A549 (cell line): ENCODE results near the gene KAT7. TPM values are rescaled to one million over a fixed set of nuclear protein-coding genes. Genes with fewer than 3 reads are reported as not detected.

Experiments used
- ATAC-seq, 2 experiments: fragments of 200-7000 bp in 1 of 2; fragments of >200 bp in 1 of 2; cut with Nextera tagmentation in 1 of 2; cut with Tn5 transposase in 1 of 2; 3 replicates each; pipeline versions ENCODE4 v1.8.0 to v1.9.1; 2018 to 2020; ENCODE audit warnings: mild to moderate bottlenecking in 1 of 2, moderate library complexity in 1 of 2
- CTCF ChIA-PET: fragments of 300-600 bp; sonication (Branson Sonifier 250); formaldehyde crosslinking; extraction: SDS; loops from one replicate; lab custom pipeline; 2021; ENCODE audit warnings: antibody characterized with exemption, inconsistent platforms; lab: Yijun Ruan, JAX
- POLR2A ChIA-PET: fragments of 350-600 bp; formaldehyde crosslinking; extraction: SDS; loops from one replicate; lab custom pipeline; 2021; ENCODE audit warnings: antibody characterized with exemption, inconsistent platforms; lab: Yijun Ruan, JAX
- DNase-seq, 2 experiments: peaks; one replicate each; pipeline versions ENCODE4 v3.0.0 to v3.0.0-alpha.2; 2011 to 2016; ENCODE audit warnings: low read depth in 1 of 2, low spot score in 1 of 2
- FAIRE-seq: peaks from 2 replicates; lab custom pipeline; 2011; peaks lifted over from hg19 to GRCh38; lab: Jason Lieb, UNC
- H3K27ac ChIP-seq, 2 experiments: fragments of >200 bp; sonication (Bioruptor Twin); formaldehyde crosslinking; 3 replicates each; pipeline ENCODE4 v1.5.1; 2016 to 2017
- H3K4me1 ChIP-seq: fragments of >200 bp; sonication (Bioruptor Twin); formaldehyde crosslinking; 3 replicates; pipeline ENCODE4 v1.6.1; 2016
- H3K4me2 ChIP-seq: fragments of >200 bp; sonication (Bioruptor Twin); formaldehyde crosslinking; 3 replicates; pipeline ENCODE4 v1.6.1; 2016
- H3K4me3 ChIP-seq: fragments of >200 bp; sonication (Bioruptor Twin); formaldehyde crosslinking; 3 replicates; pipeline ENCODE4 v1.5.1; 2016
- H3K9me3 ChIP-seq: fragments of >200 bp; sonication (Bioruptor Twin); formaldehyde crosslinking; 3 replicates; pipeline ENCODE4 v1.6.1; 2016
- BHLHE40 ChIP-seq: IDR thresholded peaks from 2 replicates; pipeline ENCODE4 v1.6.1; 2012; ENCODE audit warnings: low read depth, low read length, inconsistent platforms
- CBX2 ChIP-seq: fragments of 200-600 bp; sonication (generic); IDR thresholded peaks from 2 replicates; pipeline ENCODE4 v1.6.1; 2016; ENCODE audit warnings: low read depth, mild to moderate bottlenecking, borderline replicate concordance
- CHD2 ChIP-seq: fragments of 150-350 bp; IDR thresholded peaks from 2 replicates; pipeline ENCODE4 v1.6.1; 2014; ENCODE audit warnings: low read length; ENCODE audit not compliant: partially characterized antibody
- EHF ChIP-seq: fragments of 250-450 bp; sonication (Bioruptor Pico); IDR thresholded peaks from 2 replicates; pipeline ENCODE4 v1.5.0; 2020; ENCODE audit warnings: mild to moderate bottlenecking
- FOSB ChIP-seq: fragments of 250-450 bp; sonication (Bioruptor Pico); IDR thresholded peaks from 2 replicates; pipeline ENCODE4 v1.5.0; 2020; ENCODE audit warnings: mild to moderate bottlenecking, moderate library complexity
- FOXS1 ChIP-seq: fragments of 250-450 bp; sonication (Bioruptor Pico); IDR thresholded peaks from 2 replicates; pipeline ENCODE4 v1.5.0; 2020; ENCODE audit warnings: mild to moderate bottlenecking, moderate library complexity
- GATA3 ChIP-seq: IDR thresholded peaks from 2 replicates; pipeline ENCODE4 v1.6.1; 2012; ENCODE audit warnings: borderline replicate concordance
- HDAC2 ChIP-seq: fragments of 200-600 bp; sonication (generic); IDR thresholded peaks from 2 replicates; pipeline ENCODE4 v1.6.1; 2016
- HOXB13 ChIP-seq: fragments of 250-450 bp; sonication (Bioruptor Pico); IDR thresholded peaks from 2 replicates; pipeline ENCODE4 v1.5.0; 2020; ENCODE audit warnings: low read depth, mild to moderate bottlenecking, moderate library complexity
- HOXB5 ChIP-seq: fragments of 250-450 bp; sonication (Bioruptor Pico); IDR thresholded peaks from 2 replicates; pipeline ENCODE4 v1.5.0; 2020; ENCODE audit warnings: mild to moderate bottlenecking, moderate library complexity
- MAZ ChIP-seq: fragments of 150-350 bp; IDR thresholded peaks from 2 replicates; pipeline ENCODE4 v1.6.1; 2014; ENCODE audit warnings: antibody characterized with exemption, low read depth, low read length, borderline replicate concordance
- POLR2A ChIP-seq: IDR thresholded peaks from 2 replicates; pipeline ENCODE4 v1.6.1; 2012; ENCODE audit warnings: mild to moderate bottlenecking, low read length
- POLR2AphosphoS2 ChIP-seq: conservative IDR thresholded peaks from 2 replicates; pipeline ENCODE4 v1.6.1; 2012; ENCODE audit warnings: low read length, improper control_type of control experiment, inconsistent platforms
- RAD21 ChIP-seq, 2 experiments: fragments of >200 bp in 1 of 2; sonication (Bioruptor Twin) in 1 of 2; formaldehyde crosslinking in 1 of 2; IDR thresholded peaks in 1 of 2; conservative IDR thresholded peaks in 1 of 2; 2 replicates in 1 of 2; 3 replicates in 1 of 2; pipeline ENCODE4 v1.6.1; 2012 to 2018; ENCODE audit warnings: inconsistent platforms in 1 of 2
- RNF2 ChIP-seq: fragments of 200-600 bp; sonication (generic); IDR thresholded peaks from 2 replicates; pipeline ENCODE4 v1.6.1; 2016; ENCODE audit warnings: low read depth, mild to moderate bottlenecking, antibody characterized with exemption, moderate library complexity, borderline replicate concordance
- SMC3 ChIP-seq: fragments of >200 bp; sonication (Bioruptor Twin); formaldehyde crosslinking; IDR thresholded peaks from 3 replicates; pipeline ENCODE4 v1.6.1; 2018; ENCODE audit warnings: inconsistent platforms
- TFCP2L1 ChIP-seq: fragments of 250-450 bp; sonication (Bioruptor Pico); IDR thresholded peaks from 2 replicates; pipeline ENCODE4 v1.5.0; 2021; ENCODE audit warnings: mild to moderate bottlenecking
- ZFP36 ChIP-seq: fragments of 450-650 bp; IDR thresholded peaks from 2 replicates; pipeline ENCODE4 v1.6.1; 2014; ENCODE audit warnings: borderline replicate concordance; ENCODE audit not compliant: partially characterized antibody
- WGBS: methylation state at CpG from one replicate; pipeline ENCODE4 v1.1.6; 2017; ENCODE audit errors: missing lambda C conversion rate; 5-methylcytosine and 5-hydroxymethylcytosine counted together
- polyA plus RNA-seq, 4 experiments: library from polyadenylated mRNA; depleted of rRNA in 3 of 4; stranded (reverse); fragments of >200 nt; fragmentation: RNase III in 1 of 4; extraction: RNeasy Plus Mini Kit Qiagen cat#74134 plus additional on column Dnase treatment in 1 of 4; gene quantifications; 2 replicates in 3 of 4; 3 replicates in 1 of 4; pipeline ENCODE4 v1.2.3, GENCODE V29; 2011 to 2017
- TF ChIP-seq, protein P1 (sequence below): fragments of >200 bp; sonication (Bioruptor Twin); formaldehyde crosslinking; IDR thresholded peaks from 3 replicates; pipeline ENCODE4 v1.5.1; 2016
- TF ChIP-seq, protein P2 (sequence below): fragments of >200 bp; sonication (Bioruptor Twin); formaldehyde crosslinking; IDR thresholded peaks from 3 replicates; pipeline ENCODE4 v1.6.1; 2016
- TF ChIP-seq, protein P3 (sequence below): IDR thresholded peaks from 2 replicates; pipeline ENCODE4 v1.6.1; 2012; ENCODE audit warnings: low read depth, borderline replicate concordance
- TF ChIP-seq, protein P4 (sequence below): fragments of >200 bp; sonication (Bioruptor Twin); formaldehyde crosslinking; IDR thresholded peaks from 2 replicates; pipeline ENCODE4 v1.6.1; 2016
- TF ChIP-seq, protein P5 (sequence below): fragments of 450-650 bp; IDR thresholded peaks from 2 replicates; pipeline ENCODE4 v1.6.1; 2014; ENCODE audit warnings: antibody characterized with exemption

KAT7 gene
- polyA plus RNA-seq, 2 of the 4 experiments (the other 2 are of a cell fraction): 33.2 to 48.7 TPM

DNA sequence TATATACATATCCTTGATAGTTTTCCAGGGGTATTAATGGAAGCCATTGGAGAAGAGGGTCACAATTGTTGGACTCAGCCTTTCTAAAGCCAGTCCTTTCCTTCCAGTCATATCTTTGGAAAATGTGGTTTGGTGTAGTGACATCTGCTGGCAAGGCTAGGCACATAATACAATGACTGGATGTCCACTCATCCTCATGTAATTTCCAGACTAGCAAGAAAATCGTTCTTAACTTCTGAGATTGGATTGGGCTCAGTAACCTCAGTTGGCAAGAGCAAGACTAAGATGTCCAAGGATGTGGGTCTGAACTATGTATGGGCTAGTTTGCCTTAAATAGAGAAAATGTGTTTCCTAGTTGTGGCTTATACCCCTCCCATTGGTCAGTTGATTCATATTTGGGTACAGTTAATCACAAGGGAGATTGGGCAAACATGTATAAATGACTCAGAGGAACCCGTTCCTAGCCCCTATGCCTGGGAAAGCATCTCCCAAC, 8.7 kb upstream of the KAT7 start:
- no peak overlapping the region for H3K4me2 ChIP-seq
- H3K27ac ChIP-seq: no peak overlapping the region
- no peaks in the 10 kb centered on the region for H3K9me3 ChIP-seq
- ATAC-seq (peak; percentile 84 to 86), DNase-seq (peak; percentile 34 to 60)
- TF ChIP-seq CBX2 (no peak), HOXB5 (CRISPR knock-in tag) (no peak), CHD2 (no peak), ZFP36 (no peak), FOXS1 (CRISPR knock-in tag) (no peak), FOSB (CRISPR knock-in tag) (no peak), SMC3 (peak; percentile 36; the same call in 2 of the 3 replicates), HOXB13 (CRISPR knock-in tag) (no peak), RAD21 (conservative IDR thresholded peaks at IDR 0.05 in 1 of 2, IDR thresholded peaks at IDR 0.05 in 1 of 2) (peak; percentile 37 to 54; a peak in 4 of 5 replicates), POLR2AphosphoS2 (no peak), HDAC2 (no peak), GATA3 (no peak), POLR2A (no peak)
- TF ChIP-seq, protein P1, sequence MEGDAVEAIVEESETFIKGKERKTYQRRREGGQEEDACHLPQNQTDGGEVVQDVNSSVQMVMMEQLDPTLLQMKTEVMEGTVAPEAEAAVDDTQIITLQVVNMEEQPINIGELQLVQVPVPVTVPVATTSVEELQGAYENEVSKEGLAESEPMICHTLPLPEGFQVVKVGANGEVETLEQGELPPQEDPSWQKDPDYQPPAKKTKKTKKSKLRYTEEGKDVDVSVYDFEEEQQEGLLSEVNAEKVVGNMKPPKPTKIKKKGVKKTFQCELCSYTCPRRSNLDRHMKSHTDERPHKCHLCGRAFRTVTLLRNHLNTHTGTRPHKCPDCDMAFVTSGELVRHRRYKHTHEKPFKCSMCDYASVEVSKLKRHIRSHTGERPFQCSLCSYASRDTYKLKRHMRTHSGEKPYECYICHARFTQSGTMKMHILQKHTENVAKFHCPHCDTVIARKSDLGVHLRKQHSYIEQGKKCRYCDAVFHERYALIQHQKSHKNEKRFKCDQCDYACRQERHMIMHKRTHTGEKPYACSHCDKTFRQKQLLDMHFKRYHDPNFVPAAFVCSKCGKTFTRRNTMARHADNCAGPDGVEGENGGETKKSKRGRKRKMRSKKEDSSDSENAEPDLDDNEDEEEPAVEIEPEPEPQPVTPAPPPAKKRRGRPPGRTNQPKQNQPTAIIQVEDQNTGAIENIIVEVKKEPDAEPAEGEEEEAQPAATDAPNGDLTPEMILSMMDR: peak; percentile 54
- TF ChIP-seq, all 56 proteins: peak for 3
- POLR2A ChIA-PET: no interaction called here
- H3K4me3 ChIP-seq: no peak overlapping the region
- CTCF ChIA-PET: interaction anchor here (0.7 to 2.4 kb wide), 10 partner anchors 8 to 223 kb away, joined by 3 to 12 read pairs (median 7); partner anchors contain the start of gene SLC35B1
- 3% methylated on average over 2 of the region's 2 CpGs for WGBS
- H3K4me1 ChIP-seq: no peaks in the 10 kb centered on the region
- peak; percentile 97 for FAIRE-seq

DNA sequence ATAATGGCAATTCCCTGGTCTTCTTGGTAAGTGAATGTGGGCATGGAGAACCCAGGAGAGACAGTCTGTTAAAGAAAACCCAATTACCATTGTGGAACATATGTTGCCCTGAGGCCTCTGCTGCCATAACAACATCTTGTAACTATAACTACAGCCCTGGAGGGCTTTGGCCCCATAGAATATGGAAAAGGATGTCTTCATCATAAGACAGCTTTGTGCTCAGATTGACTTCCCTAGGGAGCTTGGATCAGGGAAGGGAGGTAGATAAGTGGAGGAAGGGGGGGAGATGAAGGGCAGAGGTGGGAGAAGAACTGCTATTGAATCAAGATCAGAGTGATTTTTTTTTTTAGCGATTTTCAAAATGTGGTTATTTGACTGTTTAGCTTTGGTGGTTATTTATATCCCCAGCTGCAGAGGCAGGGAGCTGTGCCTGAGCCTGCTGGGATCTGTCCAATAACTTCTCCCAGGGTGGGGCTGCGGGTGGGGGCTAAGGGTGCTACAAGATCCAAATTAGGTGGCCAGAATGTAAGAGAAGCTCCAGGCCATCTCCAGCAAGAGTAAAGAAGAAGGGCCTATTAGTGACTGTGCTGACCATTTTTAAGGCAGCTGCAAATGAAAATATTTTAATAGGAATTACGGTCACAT, 5.3 kb upstream of the KAT7 start:
- WGBS: 50% methylated on average over 3 of the region's 3 CpGs
- CTCF ChIA-PET: interaction anchor here (0.6 to 1.9 kb wide), 8 partner anchors 12 to 1829 kb away, joined by 3 to 6 read pairs (median 3); partner anchors contain the start of gene SLC35B1
- TF ChIP-seq, protein P2, sequence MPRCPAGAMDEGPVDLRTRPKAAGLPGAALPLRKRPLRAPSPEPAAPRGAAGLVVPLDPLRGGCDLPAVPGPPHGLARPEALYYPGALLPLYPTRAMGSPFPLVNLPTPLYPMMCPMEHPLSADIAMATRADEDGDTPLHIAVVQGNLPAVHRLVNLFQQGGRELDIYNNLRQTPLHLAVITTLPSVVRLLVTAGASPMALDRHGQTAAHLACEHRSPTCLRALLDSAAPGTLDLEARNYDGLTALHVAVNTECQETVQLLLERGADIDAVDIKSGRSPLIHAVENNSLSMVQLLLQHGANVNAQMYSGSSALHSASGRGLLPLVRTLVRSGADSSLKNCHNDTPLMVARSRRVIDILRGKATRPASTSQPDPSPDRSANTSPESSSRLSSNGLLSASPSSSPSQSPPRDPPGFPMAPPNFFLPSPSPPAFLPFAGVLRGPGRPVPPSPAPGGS: no peak
- TF ChIP-seq MAZ (no peak), POLR2AphosphoS2 (no peak), RNF2 (no peak), EHF (no peak), TFCP2L1 (no peak), BHLHE40 (no peak)
- TF ChIP-seq, protein P3, sequence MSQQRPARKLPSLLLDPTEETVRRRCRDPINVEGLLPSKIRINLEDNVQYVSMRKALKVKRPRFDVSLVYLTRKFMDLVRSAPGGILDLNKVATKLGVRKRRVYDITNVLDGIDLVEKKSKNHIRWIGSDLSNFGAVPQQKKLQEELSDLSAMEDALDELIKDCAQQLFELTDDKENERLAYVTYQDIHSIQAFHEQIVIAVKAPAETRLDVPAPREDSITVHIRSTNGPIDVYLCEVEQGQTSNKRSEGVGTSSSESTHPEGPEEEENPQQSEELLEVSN: no peak
- TF ChIP-seq, protein P4, sequence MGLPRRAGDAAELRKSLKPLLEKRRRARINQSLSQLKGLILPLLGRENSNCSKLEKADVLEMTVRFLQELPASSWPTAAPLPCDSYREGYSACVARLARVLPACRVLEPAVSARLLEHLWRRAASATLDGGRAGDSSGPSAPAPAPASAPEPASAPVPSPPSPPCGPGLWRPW: no peak
- TF ChIP-seq, protein P5, sequence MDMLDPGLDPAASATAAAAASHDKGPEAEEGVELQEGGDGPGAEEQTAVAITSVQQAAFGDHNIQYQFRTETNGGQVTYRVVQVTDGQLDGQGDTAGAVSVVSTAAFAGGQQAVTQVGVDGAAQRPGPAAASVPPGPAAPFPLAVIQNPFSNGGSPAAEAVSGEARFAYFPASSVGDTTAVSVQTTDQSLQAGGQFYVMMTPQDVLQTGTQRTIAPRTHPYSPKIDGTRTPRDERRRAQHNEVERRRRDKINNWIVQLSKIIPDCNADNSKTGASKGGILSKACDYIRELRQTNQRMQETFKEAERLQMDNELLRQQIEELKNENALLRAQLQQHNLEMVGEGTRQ: no peak
- POLR2A ChIA-PET: interaction anchor here (0.7 kb wide), 1 partner anchor 165 kb away, joined by 3 read pairs; no protein-coding TSS in a partner anchor
- Histone ChIP-seq H3K9me3 (no peaks in the 10 kb centered on the region), H3K4me2 (no peak overlapping the region), H3K4me1 (no peaks in the 10 kb centered on the region), H3K27ac (no peak overlapping the region), H3K4me3 (no peak overlapping the region)
- ATAC-seq: no peak
- no peak for DNase-seq
- no peak for FAIRE-seq
